HEK293 (cell line): ENCODE data around the gene CTCFL.

Experiments used
- CTCF ChIP-seq: fragments of 450-650 bp; formaldehyde crosslinking; IDR thresholded peaks from 2 replicates; pipeline ENCODE4 v1.5.1; 2016; ENCODE audit warnings: missing biosample characterization, missing genetic modification characterization
- PBX3 ChIP-seq: sonication (generic); formaldehyde crosslinking; IDR thresholded peaks from 2 replicates; pipeline ENCODE4 v1.8.1; 2022; ENCODE audit warnings: mild to moderate bottlenecking, moderate library complexity, missing genetic modification reagents
- SP2 ChIP-seq: fragments of 450-650 bp; formaldehyde crosslinking; IDR thresholded peaks from 2 replicates; pipeline ENCODE4 v1.5.1; 2016; ENCODE audit warnings: missing biosample characterization, missing genetic modification characterization
- ZNF664 ChIP-seq: fragments of 450-650 bp; formaldehyde crosslinking; IDR thresholded peaks from 2 replicates; pipeline ENCODE4 v1.5.1; 2016; ENCODE audit warnings: missing biosample characterization, missing genetic modification characterization
- ZNF692 ChIP-seq: fragments of 450-650 bp; formaldehyde crosslinking; IDR thresholded peaks from 2 replicates; pipeline ENCODE4 v1.5.1; 2016; ENCODE audit warnings: missing biosample characterization, missing genetic modification characterization
- ZNF768 ChIP-seq: fragments of 450-650 bp; formaldehyde crosslinking; IDR thresholded peaks from 2 replicates; pipeline ENCODE4 v1.5.1; 2018; ENCODE audit warnings: missing biosample characterization, mild to moderate bottlenecking, missing genetic modification characterization
- ZNF785 ChIP-seq: fragments of 450-650 bp; formaldehyde crosslinking; IDR thresholded peaks from 2 replicates; pipeline ENCODE4 v1.5.1; 2016; ENCODE audit warnings: missing biosample characterization, missing genetic modification characterization

DNA sequence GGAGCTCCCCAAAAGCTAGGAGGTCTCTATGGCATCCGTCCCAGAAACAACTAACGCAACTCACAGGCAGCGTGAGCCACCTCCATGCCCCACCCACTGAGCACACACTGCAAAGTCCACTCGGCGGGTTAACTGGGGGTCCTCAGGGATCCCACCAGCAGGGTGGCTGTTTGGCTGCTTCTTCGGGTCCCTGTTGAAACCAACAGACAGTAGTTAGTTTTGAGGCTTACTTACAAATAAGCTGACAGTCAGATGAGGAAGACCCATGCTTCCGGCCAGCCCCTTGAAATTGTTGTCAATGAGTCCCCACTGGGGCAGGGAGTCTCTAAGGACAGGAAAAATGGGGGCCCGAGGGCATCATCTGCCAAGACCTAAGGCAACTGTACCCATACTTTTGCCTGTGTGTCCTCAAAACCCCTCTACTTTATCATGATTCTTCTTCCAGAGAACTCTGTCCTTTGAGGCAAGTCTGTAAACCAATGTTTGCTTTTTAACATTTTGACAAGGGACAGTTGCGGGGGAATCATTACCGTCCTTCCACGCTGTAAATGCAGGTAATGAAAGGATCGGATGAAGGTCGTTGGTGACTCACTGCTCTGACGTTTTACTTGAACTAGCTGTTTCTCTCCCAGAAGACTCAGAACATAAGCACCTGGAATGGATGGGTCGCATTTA, 33.8 kb upstream of the CTCFL start:
- TF ChIP-seq ZNF785 (no peak), CTCF (tag by site-specific recombination) (no peak), ZNF664 (tag by site-specific recombination) (no peak), PBX3 (CRISPR knock-in tag) (no peak), ZNF692 (tag by site-specific recombination) (no peak), ZNF768 (tag by site-specific recombination) (no peak), SP2 (tag by site-specific recombination) (no peak)
